Muscle layer of colon (tissue), 2 donors: ENCODE measurements around the gene SSX2IP.
"Not testable (repeated sequence)": the region's sequence is repeated elsewhere in the genome, so short reads cannot be mapped to it uniquely, and the experiment has no call there.

Experiments used
- H3K27ac ChIP-seq: one replicate; pipeline ENCODE4 v1.7.0; 2013; ENCODE audit warnings: low read depth, mild to moderate bottlenecking, low read length, moderate library complexity
- H3K27me3 ChIP-seq, 2 donors: one replicate each; pipeline ENCODE4 v1.7.0; 2013; ENCODE audit warnings: low read length in 2 of 2, mild to moderate bottlenecking in 2 of 2; ENCODE audit not compliant: insufficient read depth in 2 of 2, control insufficient read depth in 1 of 2
- H3K36me3 ChIP-seq: one replicate; pipeline ENCODE4 v1.7.0; 2013; ENCODE audit warnings: mild to moderate bottlenecking, low read length; ENCODE audit not compliant: insufficient read depth
- H3K4me1 ChIP-seq: one replicate; pipeline ENCODE4 v1.7.0; 2013; ENCODE audit warnings: mild to moderate bottlenecking, low read length; ENCODE audit not compliant: insufficient read depth
- H3K4me3 ChIP-seq, 2 donors: one replicate each; pipeline ENCODE4 v1.7.0; 2013; ENCODE audit warnings: low read length in 2 of 2, low read depth in 1 of 2, mild to moderate bottlenecking in 1 of 2, moderate library complexity in 1 of 2
- H3K9ac ChIP-seq: one replicate; pipeline ENCODE4 v1.7.0; 2013; ENCODE audit warnings: low read length
- H3K9me3 ChIP-seq: one replicate; pipeline ENCODE4 v1.7.0; 2013; ENCODE audit warnings: mild to moderate bottlenecking, low read length
- donor health status: abdominal sarcoma.
- donor health status: Adenocarcinoma of cecum.

The SSX2IP gene

DNA sequence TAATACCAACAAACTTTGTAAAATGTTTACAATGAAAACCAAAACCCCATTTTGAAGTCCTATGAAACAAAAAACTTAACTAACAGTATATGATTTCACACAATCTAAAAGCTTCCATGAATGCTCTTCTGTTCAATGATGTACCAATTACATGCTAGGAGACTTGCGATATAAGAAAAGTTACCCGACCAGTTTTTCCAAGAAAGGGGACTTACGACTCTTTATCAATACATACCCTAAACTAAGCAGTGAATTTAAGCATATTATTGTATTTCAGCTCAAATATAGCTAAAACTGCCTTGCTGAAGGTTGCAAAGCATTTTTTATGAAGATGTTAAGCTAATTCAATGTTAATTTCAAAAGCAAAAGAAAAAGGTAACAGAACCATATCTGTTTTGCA is 15.6 kb downstream of the SSX2IP start:
- Histone ChIP-seq H3K4me1 (peaks cover 17% of the 10 kb centered on the region), H3K27ac (no peak overlapping the region), H3K9ac (no peak overlapping the region), H3K27me3 (no peaks in the 10 kb centered on the region), H3K4me3 (no peak overlapping the region), H3K9me3 (no peaks in the 10 kb centered on the region), H3K36me3 (peaks cover 3% of the 10 kb centered on the region)

DNA sequence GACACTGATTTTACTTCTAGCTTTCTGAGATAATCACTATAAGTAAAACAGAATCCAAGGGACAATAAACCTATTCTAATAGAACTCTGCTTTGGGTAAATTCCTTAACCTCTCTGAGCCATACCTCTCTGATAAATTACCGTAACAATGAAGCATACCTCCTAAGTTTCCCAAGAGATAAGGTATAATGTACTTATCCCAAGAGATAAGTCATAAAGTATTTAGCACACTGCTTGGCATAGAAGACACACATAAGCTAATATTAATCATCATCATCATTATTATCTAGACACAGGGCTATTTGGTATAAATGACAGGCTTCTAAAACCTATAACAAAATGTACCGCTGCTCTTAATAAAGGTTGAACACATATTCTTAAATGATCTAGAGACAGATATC is 16.2 kb downstream of the SSX2IP start:
- Histone ChIP-seq H3K4me3 (no peak overlapping the region), H3K4me1 (peaks cover 14% of the 10 kb centered on the region), H3K9me3 (no peaks in the 10 kb centered on the region), H3K36me3 (peaks cover 3% of the 10 kb centered on the region), H3K9ac (no peak overlapping the region), H3K27ac (no peak overlapping the region), H3K27me3 (no peaks in the 10 kb centered on the region)

DNA sequence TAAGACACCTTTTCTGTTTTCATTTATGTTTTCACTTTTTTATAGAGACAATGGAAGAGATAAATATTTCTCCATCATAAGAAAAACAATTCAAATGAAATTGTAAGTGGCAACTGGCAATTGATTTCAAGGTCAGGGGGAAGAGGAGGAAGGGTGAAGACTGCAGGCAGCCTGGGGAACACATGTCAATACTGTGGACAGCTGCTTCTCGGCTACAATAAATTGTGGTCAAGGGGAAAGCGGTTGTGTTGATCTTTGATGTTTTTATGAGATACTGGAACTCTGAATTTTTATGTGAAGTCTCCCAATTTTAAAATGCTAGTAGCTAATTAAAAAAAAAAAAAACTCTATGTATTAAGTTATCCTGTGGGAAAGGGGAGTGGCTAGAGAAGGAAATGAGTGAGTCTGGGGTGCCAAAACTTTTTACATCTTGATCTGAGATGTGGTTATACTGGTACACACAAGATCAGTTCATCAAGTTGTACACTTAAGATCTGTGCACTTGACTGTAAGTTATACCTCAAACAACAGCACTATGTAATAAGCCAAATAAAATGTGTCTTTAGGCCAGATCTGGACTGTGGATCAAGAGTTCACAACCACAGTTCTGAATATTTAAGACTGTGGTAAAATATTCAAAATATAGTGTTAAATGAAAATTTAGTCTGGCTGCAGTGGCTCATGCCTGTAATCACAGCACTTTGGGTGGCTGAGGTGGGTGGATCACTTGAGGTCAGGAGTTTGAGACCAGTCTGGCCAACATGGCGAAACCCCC is 18.0 kb downstream of the SSX2IP start:
- H3K27me3 ChIP-seq, result no peaks in the 10 kb centered on the region

DNA sequence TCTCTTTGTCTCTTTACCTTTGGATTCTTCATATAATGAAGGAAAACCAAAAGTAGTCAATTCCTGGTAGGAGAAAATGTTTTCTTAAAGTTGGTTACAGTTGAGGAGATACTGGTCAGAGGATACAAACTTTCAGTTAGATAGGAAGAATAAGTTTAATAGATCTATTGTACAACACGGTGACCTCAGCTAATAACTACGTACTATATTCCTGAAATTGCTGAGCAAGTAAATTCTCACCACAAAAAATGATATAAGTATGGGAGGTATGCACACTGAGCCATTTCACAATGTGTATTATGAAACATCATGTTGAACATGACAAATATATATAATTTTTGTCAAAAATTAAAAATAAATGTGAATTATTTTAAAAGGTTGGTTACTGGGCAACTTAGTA is 20.4 kb downstream of the SSX2IP start:
- Histone ChIP-seq H3K27me3 (no peaks in the 10 kb centered on the region), H3K9me3 (no peaks in the 10 kb centered on the region), H3K36me3 (no peaks in the 10 kb centered on the region), H3K27ac (no peak overlapping the region), H3K4me3 (no peak overlapping the region), H3K4me1 (peaks cover 6% of the 10 kb centered on the region), H3K9ac (no peak overlapping the region)

More for the DNA sequence above, 18.0 kb downstream of the SSX2IP start:
- H3K4me3 ChIP-seq, result no peak overlapping the region
- no peaks in the 10 kb centered on the region for H3K9me3 ChIP-seq
- no peaks in the 10 kb centered on the region for H3K36me3 ChIP-seq
- no peak overlapping the region for H3K9ac ChIP-seq
- no peak overlapping the region for H3K27ac ChIP-seq
- H3K4me1 ChIP-seq, result peaks cover 14% of the 10 kb centered on the region

DNA sequence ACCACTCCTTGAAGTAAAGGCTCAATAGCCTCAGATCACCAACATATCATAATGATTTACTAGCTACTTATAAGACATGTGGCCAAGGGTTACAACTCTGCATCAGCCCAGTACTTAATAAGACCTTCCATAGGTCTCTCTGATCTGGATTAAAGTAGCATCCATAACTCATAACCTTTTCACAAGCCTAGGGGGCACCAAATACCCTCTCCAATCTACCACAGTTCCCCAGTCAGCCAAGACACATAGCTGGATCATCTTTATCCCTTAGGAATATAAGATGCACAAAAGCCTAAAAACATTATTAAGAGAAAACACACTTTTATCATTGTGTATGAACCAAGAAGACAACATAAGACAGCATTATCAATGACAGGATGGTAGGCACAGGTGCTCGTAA is 22.1 kb downstream of the SSX2IP start:
- H3K4me3 ChIP-seq, result no peak overlapping the region
- H3K4me1 ChIP-seq, result no peaks in the 10 kb centered on the region
- no peaks in the 10 kb centered on the region for H3K36me3 ChIP-seq
- H3K9ac ChIP-seq, result no peak overlapping the region
- no peak overlapping the region for H3K27ac ChIP-seq
- no peaks in the 10 kb centered on the region for H3K27me3 ChIP-seq
- no peaks in the 10 kb centered on the region for H3K9me3 ChIP-seq

DNA sequence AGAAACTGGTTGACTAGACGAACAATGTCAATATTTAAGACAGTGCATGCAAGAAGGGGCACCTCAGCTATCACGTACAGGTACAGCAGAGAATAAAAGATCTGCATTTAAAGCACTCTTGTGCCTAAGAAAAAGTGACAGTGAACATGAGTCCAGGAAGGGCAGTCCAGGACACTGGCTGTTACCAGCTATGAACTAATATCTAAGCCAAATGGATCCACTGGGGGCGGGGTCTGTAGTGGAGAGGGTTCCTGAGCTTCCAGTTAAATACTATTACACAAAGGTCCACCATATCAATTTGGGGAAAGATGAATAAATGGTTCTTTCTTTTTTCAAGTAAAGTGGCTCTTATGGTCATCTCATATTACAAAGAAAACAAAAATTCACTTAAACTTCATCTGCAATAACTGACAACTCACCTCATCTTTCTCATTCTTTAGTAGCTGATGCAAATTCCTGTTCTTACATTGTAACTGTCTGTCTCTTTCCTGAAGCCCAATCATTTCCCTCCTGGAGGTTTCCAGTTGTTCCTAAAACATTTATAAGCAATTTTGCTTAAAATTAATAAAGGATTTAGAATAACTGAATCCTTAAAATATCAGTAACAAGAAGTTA is 24.5 kb downstream of the SSX2IP start:
- H3K9ac ChIP-seq, result no peak overlapping the region
- no peaks in the 10 kb centered on the region for H3K9me3 ChIP-seq
- H3K4me3 ChIP-seq, result no peak overlapping the region
- no peaks in the 10 kb centered on the region for H3K27me3 ChIP-seq
- no peaks in the 10 kb centered on the region for H3K4me1 ChIP-seq
- H3K27ac ChIP-seq, result no peak overlapping the region
- peaks cover 5% of the 10 kb centered on the region for H3K36me3 ChIP-seq

DNA sequence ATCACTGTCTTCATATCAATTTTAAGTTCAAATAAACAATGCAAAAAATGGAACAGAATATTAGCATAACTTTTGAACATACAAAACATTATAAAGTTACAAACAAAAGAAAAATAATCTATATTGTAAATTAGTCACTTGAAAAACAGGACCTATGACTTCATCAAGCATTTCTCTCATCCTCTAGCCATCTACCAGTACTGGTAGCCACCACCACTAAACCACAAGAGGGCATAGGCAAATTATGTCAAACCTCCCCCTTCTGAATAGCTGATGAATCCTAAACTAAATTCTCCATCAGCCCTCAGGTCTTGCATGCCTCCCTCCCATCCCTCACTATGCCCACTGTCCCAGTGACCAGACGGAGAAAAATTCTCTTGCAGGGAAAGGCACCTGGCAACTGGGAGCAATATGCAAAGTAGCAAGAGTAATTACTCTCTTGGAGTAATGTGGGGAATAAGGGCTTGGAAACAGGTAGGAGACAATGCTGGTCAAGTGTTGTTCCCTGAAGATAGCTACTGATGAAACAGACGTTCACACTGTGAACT is 37.1 kb downstream of the SSX2IP start:
- no peak overlapping the region for H3K27ac ChIP-seq
- no peak overlapping the region for H3K9ac ChIP-seq
- H3K9me3 ChIP-seq, result no peaks in the 10 kb centered on the region
- H3K36me3 ChIP-seq, result peaks cover 26% of the 10 kb centered on the region
- no peaks in the 10 kb centered on the region for H3K4me1 ChIP-seq
- no peak overlapping the region for H3K4me3 ChIP-seq
- no peaks in the 10 kb centered on the region for H3K27me3 ChIP-seq

DNA sequence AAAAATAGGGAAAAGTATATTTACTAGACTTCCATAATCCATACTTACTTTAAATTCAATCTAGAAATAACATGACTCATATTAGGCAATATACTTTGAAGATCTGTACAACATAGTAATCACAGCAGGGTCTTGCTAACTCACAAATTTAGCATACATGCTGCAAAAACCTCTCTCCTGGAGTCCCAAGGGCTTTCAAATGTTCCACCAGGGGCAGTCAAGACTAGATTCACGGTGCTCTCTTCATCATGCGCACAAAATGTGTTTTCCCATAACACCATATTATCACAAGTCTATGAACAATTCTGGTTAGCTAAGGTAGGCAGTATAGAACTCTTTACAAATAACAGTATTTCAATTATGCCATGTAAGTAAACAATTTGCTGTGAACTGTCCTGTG is 45.8 kb downstream of the SSX2IP start:
- peaks cover 14% of the 10 kb centered on the region for H3K36me3 ChIP-seq
- H3K9ac ChIP-seq, result no peak overlapping the region
- H3K27me3 ChIP-seq, result no peaks in the 10 kb centered on the region
- H3K4me1 ChIP-seq, result no peaks in the 10 kb centered on the region
- H3K4me3 ChIP-seq, result no peak overlapping the region
- H3K27ac ChIP-seq, result no peak overlapping the region
- H3K9me3 ChIP-seq, result no peaks in the 10 kb centered on the region

DNA sequence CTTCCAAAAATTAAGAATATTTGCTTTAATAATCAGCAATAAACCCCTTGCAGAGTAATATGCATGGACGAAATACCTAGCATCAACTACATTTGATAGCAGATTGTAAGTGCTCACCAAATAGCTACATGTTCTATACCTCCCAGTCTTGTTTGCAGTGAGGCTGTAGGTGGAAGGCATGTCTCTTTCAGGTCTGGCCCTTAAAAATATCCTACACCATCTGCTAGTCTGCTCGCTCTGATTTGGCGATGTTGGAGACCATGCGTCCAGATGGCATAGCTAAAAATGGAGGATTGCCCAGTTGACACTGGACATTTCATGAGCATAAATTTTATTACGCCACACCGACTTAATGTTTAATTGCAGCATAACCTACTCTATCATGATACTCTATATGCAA is 47.1 kb downstream of the SSX2IP start:
- Histone ChIP-seq H3K27me3 (no peaks in the 10 kb centered on the region), H3K4me1 (no peaks in the 10 kb centered on the region), H3K36me3 (peaks cover 11% of the 10 kb centered on the region), H3K9me3 (no peaks in the 10 kb centered on the region), H3K9ac (no peak overlapping the region), H3K27ac (no peak overlapping the region), H3K4me3 (no peak overlapping the region)

DNA sequence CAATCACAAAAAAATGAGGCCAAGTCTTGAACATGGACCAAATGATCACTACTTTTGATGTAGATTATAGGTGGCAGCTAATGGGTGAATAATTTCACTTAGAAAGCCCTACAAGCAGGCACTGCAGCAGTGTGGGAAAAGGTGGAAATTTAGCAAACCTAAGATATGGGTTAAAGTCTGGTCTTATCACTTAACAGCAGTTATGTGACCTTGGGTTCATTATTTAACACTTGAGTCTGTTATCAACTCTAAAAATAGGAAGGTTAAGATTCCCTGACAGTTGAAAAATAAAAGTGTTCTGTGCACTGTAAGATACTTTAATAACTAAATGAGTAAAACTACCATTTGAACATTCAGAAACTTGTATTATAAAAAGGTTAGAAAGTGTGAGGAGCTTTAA is 47.5 kb downstream of the SSX2IP start:
- H3K4me1 ChIP-seq, result no peaks in the 10 kb centered on the region
- H3K4me3 ChIP-seq, result no peak overlapping the region
- peaks cover 11% of the 10 kb centered on the region for H3K36me3 ChIP-seq
- H3K9me3 ChIP-seq, result no peaks in the 10 kb centered on the region
- no peak overlapping the region for H3K27ac ChIP-seq
- H3K27me3 ChIP-seq, result no peaks in the 10 kb centered on the region
- no peak overlapping the region for H3K9ac ChIP-seq

DNA sequence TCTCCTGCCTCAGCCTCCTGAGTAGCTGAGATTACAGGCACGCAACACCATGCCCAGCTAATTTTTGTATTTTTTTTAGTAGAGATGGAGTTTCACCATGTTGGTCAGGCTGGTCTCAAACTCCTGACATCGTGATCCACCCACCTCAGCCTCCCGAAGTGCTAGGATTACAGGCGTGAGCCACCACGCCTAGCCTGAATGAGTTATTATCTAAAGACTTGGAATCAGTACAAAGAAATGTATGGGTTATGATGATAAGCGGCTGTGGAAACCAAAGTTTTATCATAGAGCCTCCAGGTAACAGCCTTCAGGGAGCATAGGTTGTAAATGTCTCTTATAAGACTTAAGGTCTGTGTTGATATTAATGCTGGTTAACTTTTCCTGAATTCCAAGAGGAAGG is 50.5 kb downstream of the SSX2IP start:
- H3K9me3 ChIP-seq, H3K9ac ChIP-seq, H3K36me3 ChIP-seq, H3K27ac ChIP-seq, H3K4me1 ChIP-seq, H3K27me3 ChIP-seq, H3K4me3 ChIP-seq: not testable (repeated sequence)

DNA sequence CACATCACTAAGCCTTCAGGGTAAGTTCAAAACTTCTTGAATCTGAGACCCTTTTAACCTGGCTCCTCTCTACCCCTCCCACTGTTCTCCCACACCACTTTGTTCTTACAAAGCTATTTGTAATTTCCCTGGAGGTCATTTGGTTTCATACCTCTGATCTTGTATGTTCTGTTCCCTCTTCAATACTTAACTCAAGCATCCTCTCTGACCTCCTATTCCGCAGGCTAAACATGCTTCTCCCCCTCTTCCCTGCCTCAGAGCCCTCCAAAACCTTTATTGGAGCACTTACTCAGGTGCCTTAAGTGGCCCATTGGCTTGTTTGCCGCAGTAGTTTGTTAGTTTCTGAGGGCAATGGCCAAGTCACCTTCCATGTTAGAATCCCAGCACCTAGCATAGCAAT is 54.8 kb downstream of the SSX2IP start:
- Histone ChIP-seq H3K9me3 (no peaks in the 10 kb centered on the region), H3K36me3 (no peaks in the 10 kb centered on the region), H3K4me1 (no peaks in the 10 kb centered on the region), H3K4me3 (no peak overlapping the region), H3K9ac (no peak overlapping the region), H3K27me3 (no peaks in the 10 kb centered on the region), H3K27ac (no peak overlapping the region)
